Sigmoid colon (tissue), 7 donors: ENCODE data around the gene COX20. TPM values are rescaled to one million over a fixed set of nuclear protein-coding genes. Genes with fewer than 3 reads are reported as not detected.

Source experiments
- DNase-seq: peaks from one replicate; pipeline ENCODE4 v3.0.0-alpha.2; 2019
- H3K27ac ChIP-seq, 4 donors: fragments of 200-600 bp; sonication (generic); one replicate each; pipeline ENCODE4 v1.5.1; 2016 to 2019; ENCODE audit warnings: mild to moderate bottlenecking in 1 of 4
- H3K27me3 ChIP-seq, 3 donors: fragments of 200-600 bp; sonication (generic); one replicate each; pipeline ENCODE4 v1.5.1; 2019; ENCODE audit warnings: mild to moderate bottlenecking in 1 of 3
- H3K36me3 ChIP-seq, 4 donors: fragments of 200-600 bp; sonication (generic); one replicate each; pipeline ENCODE4 v1.5.1; 2016 to 2019
- H3K4me1 ChIP-seq, 4 donors: fragments of 200-600 bp; sonication (generic); one replicate each; pipeline ENCODE4 v1.5.1; 2017 to 2019
- H3K4me3 ChIP-seq, 4 donors: fragments of 200-600 bp; sonication (generic); one replicate each; pipeline ENCODE4 v1.5.1; 2017 to 2019; ENCODE audit warnings: mild to moderate bottlenecking in 2 of 4, moderate library complexity in 1 of 4
- H3K9me3 ChIP-seq, 4 donors: fragments of 200-600 bp in 3 of 4; sonication (generic) in 3 of 4; one replicate each; pipeline versions ENCODE4 v1.5.1 to v1.6.1; 2013 to 2019
- EP300 ChIP-seq, 4 donors: sonication (generic); formaldehyde crosslinking; IDR thresholded peaks; one replicate each; pipeline ENCODE4 v1.6.1; 2017; ENCODE audit warnings: antibody characterized with exemption in 4 of 4
- POLR2A ChIP-seq, 2 donors: fragments of 450-650 bp; IDR thresholded peaks; one replicate each; pipeline ENCODE4 v1.6.1; 2016; ENCODE audit warnings: antibody characterized with exemption in 2 of 2, mild to moderate bottlenecking in 2 of 2, moderate library complexity in 2 of 2
- POLR2AphosphoS5 ChIP-seq, 4 donors: sonication (generic); formaldehyde crosslinking; IDR thresholded peaks; one replicate each; pipeline ENCODE4 v1.6.1; 2017; ENCODE audit warnings: antibody characterized with exemption in 4 of 4
- WGBS, 2 donors: extraction: QIAGEN DNeasy Blood & Tissue Kit; methylation state at CpG; one replicate each; pipeline ENCODE4 v1.1.7; 2013; 5-methylcytosine and 5-hydroxymethylcytosine counted together
- intact Hi-C: fragments of 100-400 bp; cut with DNase I; formaldehyde crosslinking; loops from one replicate; pipeline ENCODE4 v1.15.1; 2023
- polyA plus RNA-seq, 3 donors: library from polyadenylated mRNA; stranded (reverse); fragments of 200-250 nt; gene quantifications; one replicate each; pipeline ENCODE4 v1.2.3, GENCODE V29; 2013
- total RNA-seq, 4 donors: library from RNA; depleted of rRNA; stranded (reverse); fragments of >200 nt; gene quantifications; one replicate each; pipeline ENCODE4 v1.1.0, GENCODE V29; 2016
- TF ChIP-seq, protein P1 (sequence below), 4 experiments: fragments of 450-650 bp in 3 of 4; fragments of 200-600 bp in 1 of 4; IDR thresholded peaks; one replicate each; pipeline ENCODE4 v1.5.1; 2016 to 2019; ENCODE audit warnings: antibody characterized with exemption in 4 of 4, mild to moderate bottlenecking in 3 of 4, moderate library complexity in 2 of 4
- donor health status: healthy with polysubstance abuse.
- donor health status: Bipolar disorder and iron deficiency.
- donor health status: healthy.

The COX20 gene
- total and polyA plus RNA-seq, 7 donors: 35.2 to 132 (median 62.4) TPM

DNA sequence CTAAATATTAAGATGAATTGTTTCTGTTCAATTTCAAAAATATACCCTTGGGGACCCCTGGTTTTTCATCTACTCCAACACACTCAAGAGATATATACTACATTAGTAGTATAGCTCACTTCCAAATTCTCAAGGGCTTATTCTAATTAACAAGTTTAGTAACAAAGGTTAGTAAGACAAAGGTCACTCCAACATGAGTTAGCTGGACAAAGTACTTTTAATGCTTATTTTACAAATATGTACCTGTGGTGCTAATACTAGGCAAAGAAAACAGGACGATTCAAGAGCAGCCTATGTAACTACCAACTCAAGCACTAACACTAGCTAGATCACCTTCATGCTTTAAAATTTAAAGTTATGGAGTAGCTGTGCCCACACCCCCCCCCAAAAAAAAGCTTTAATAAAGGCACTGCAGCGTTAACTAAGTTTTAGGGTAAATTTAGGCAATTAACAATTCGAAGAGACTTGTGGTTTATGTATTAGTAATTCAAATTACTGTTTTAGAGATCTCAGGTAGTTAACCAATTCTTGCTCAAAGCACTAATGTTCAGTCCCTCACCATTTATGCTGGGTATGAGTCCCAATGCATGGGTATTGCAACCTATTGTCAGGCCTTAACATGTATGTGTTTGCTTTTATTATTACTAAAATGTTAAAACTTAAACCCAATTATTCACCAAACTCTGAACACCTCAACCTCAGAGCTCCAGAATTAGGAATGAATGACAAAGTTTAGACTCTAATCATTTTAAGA, 14.8 kb downstream of the COX20 start:
- peaks cover 20 to 100% (median 33%) of the 10 kb centered on the region in 4 donors for H3K36me3 ChIP-seq
- H3K4me3 ChIP-seq: no peak overlapping the region
- H3K9me3 ChIP-seq: no peaks in the 10 kb centered on the region
- DNase-seq: no peak
- TF ChIP-seq POLR2A (IDR thresholded peaks at IDR 0.05) (no peak), POLR2AphosphoS5 (IDR thresholded peaks at IDR 0.05) (no peak), EP300 (IDR thresholded peaks at IDR 0.05) (no peak)
- TF ChIP-seq, protein P1, sequence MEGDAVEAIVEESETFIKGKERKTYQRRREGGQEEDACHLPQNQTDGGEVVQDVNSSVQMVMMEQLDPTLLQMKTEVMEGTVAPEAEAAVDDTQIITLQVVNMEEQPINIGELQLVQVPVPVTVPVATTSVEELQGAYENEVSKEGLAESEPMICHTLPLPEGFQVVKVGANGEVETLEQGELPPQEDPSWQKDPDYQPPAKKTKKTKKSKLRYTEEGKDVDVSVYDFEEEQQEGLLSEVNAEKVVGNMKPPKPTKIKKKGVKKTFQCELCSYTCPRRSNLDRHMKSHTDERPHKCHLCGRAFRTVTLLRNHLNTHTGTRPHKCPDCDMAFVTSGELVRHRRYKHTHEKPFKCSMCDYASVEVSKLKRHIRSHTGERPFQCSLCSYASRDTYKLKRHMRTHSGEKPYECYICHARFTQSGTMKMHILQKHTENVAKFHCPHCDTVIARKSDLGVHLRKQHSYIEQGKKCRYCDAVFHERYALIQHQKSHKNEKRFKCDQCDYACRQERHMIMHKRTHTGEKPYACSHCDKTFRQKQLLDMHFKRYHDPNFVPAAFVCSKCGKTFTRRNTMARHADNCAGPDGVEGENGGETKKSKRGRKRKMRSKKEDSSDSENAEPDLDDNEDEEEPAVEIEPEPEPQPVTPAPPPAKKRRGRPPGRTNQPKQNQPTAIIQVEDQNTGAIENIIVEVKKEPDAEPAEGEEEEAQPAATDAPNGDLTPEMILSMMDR (IDR thresholded peaks at IDR 0.05): no peak
- H3K27me3 ChIP-seq: no peaks in the 10 kb centered on the region
- peak overlapping the region in 1 of 4 donors; percentile 17 for H3K27ac ChIP-seq
- intact Hi-C loops: no loop called here
- peaks cover 0 to 25% (median 12%) of the 10 kb centered on the region in 4 donors for H3K4me1 ChIP-seq
- 52 to 79% methylated on average over 3 of the region's 3 CpGs for WGBS, 2 donors

DNA sequence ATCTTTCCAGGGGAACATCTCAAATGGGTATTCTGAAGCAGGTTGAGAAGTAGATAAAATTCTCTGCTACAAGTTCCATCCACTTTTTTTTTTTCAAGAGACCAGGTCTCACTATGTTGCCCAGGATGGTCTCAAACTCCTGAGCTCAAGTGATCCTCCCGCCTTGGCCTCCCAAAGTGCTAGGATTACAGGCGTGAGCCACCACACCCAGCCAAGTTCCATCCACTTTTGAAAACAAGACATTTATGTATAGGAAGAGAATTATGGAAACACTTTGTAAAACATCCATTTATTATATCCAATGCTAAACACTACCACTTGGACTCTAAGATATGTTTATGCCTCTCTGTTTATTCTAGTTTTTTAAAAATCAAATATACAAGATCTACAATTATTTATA, 15.4 kb downstream of the COX20 start:
- Histone ChIP-seq H3K27ac (no peak overlapping the region), H3K4me1 (peaks cover 0 to 25% (median 17%) of the 10 kb centered on the region in 4 donors), H3K9me3 (no peaks in the 10 kb centered on the region), H3K27me3 (no peaks in the 10 kb centered on the region), H3K4me3 (no peak overlapping the region), H3K36me3 (peaks cover 25 to 100% (median 37%) of the 10 kb centered on the region in 4 donors)
- TF ChIP-seq POLR2A (IDR thresholded peaks at IDR 0.05) (no peak), EP300 (IDR thresholded peaks at IDR 0.05) (no peak), POLR2AphosphoS5 (IDR thresholded peaks at IDR 0.05) (no peak)
- TF ChIP-seq, protein P1 (IDR thresholded peaks at IDR 0.05): no peak
- intact Hi-C loops: no loop called here
- WGBS, 2 donors: 95% methylated on average over 2 of the region's 2 CpGs
- DNase-seq: no peak

DNA sequence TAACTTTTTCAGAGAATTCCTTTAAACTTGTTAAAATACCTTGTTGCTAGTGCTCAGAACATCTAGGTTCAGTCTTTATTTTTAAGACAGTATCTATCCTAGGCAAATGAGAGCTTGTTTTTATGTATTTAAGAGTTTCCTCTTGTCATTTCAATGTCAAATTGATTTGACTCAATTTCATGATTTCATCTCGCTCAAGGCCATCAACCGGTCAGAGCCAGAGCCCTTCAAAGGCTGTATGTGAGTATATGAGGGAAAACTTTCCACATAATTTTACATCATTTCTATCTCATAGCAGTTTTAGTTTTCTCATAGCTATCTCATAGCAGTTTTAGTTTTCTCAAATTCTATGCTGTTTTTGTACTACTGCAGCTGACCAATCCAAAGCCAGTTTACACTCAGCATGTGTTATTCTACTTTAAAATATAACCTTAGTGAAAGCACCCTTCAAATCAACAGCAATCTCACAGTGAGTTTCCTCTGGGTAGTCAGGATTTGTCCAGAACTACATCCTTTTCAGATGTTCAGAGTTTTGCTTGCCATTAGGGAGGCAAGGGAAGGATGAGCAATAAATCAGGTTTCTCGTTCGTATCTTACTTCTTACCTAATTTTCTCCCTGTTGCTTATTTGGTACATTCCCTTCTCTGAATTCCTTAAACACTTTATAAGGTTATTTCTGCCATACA, 16.2 kb downstream of the COX20 start:
- WGBS, 2 donors: 91 to 93% methylated on average over 4 of the region's 4 CpGs
- peaks cover 0 to 29% (median 17%) of the 10 kb centered on the region in 4 donors for H3K4me1 ChIP-seq
- H3K27me3 ChIP-seq: no peaks in the 10 kb centered on the region
- peaks cover 25 to 100% (median 36%) of the 10 kb centered on the region in 4 donors for H3K36me3 ChIP-seq
- peak overlapping the region in 1 of 4 donors; percentile 23 for H3K27ac ChIP-seq
- no peak for TF ChIP-seq POLR2A (IDR thresholded peaks at IDR 0.05)
- peak in 1 of 4 donors; percentile 10 for TF ChIP-seq POLR2AphosphoS5 (IDR thresholded peaks at IDR 0.05)
- no peak overlapping the region for H3K4me3 ChIP-seq
- H3K9me3 ChIP-seq: no peaks in the 10 kb centered on the region
- intact Hi-C loops: no loop called here
- no peak for DNase-seq

DNA sequence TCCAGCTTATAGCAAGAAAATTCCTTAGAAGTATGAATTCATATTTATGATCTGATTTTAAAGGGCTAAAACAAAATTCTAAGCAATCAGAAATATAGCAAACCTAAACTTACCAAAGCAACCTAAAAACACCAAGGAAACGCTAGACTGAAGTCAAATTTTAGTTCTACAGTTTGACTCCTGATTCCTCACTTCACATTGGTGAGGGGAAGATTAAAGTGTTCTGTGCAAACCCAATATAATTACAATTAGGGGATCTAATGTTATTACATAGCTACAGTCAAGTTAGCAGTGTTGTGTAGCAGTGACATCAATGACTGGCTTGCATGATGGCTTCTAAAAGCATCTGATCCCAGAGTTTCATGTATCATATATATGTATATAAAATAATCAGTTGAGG, 17.2 kb downstream of the COX20 start:
- TF ChIP-seq EP300 (IDR thresholded peaks at IDR 0.05) (no peak), POLR2A (IDR thresholded peaks at IDR 0.05) (no peak), POLR2AphosphoS5 (IDR thresholded peaks at IDR 0.05) (no peak)
- TF ChIP-seq, protein P1 (IDR thresholded peaks at IDR 0.05): no peak
- WGBS, 2 donors: 95 to 96% methylated on average over 1 of the region's 1 CpG
- Histone ChIP-seq H3K27me3 (no peaks in the 10 kb centered on the region), H3K27ac (no peak overlapping the region), H3K4me1 (peaks cover 0 to 38% (median 23%) of the 10 kb centered on the region in 4 donors), H3K36me3 (peaks cover 34 to 100% (median 44%) of the 10 kb centered on the region in 4 donors), H3K4me3 (no peak overlapping the region), H3K9me3 (no peaks in the 10 kb centered on the region)
- intact Hi-C loops: no loop called here
- no peak for DNase-seq

DNA sequence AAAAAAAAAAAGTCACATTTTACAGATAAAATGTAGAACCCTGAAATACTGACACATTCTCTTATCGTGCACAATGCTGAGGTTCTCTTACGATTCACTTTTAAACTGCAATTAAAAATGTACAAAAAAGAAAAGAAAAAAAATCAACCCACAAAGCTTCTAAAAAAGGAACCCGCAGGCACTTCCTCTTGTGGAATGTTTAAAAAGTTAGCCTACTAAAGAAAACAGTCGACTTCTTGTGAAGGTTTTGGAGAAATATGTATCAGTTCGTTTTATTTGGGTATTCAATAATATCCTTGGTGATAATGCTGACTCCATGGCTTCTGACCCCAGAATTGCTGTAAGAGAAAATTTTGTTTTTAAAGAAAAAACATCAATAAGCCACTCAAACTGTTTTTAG, 18.7 kb downstream of the COX20 start:
- WGBS, 2 donors: 40 to 72% methylated on average over 5 of the region's 5 CpGs
- Histone ChIP-seq H3K36me3 (peaks cover 43 to 100% (median 57%) of the 10 kb centered on the region in 4 donors), H3K9me3 (no peaks in the 10 kb centered on the region), H3K27me3 (no peaks in the 10 kb centered on the region), H3K4me1 (peaks cover 0 to 53% (median 36%) of the 10 kb centered on the region in 4 donors), H3K4me3 (no peak overlapping the region), H3K27ac (peak overlapping the region in 1 of 4 donors; percentile 8)
- TF ChIP-seq POLR2A (IDR thresholded peaks at IDR 0.05) (no peak), EP300 (IDR thresholded peaks at IDR 0.05) (no peak), POLR2AphosphoS5 (IDR thresholded peaks at IDR 0.05) (no peak)
- TF ChIP-seq, protein P1 (IDR thresholded peaks at IDR 0.05): no peak
- DNase-seq: no peak
- intact Hi-C loops: no loop called here
